IMR-90 (cell line): ENCODE measurements around the gene DGKD. TPM values are rescaled to one million over a fixed set of nuclear protein-coding genes. Genes with fewer than 3 reads are reported as not detected.

Experiments
- ATAC-seq: fragments of 200-7000 bp; cut with Tn5 transposase; 2 replicates; pipeline ENCODE4 v1.9.1; 2020; ENCODE audit warnings: low read depth, mild to moderate bottlenecking, moderate library complexity
- BruUV-seq: library from RNA; stranded (reverse); fragments of 400-500 nt; replicated peaks from 2 replicates; lab custom pipeline; 2021; lab: Mats Ljungman, UMichigan
- CTCF ChIA-PET: fragments of 300-600 bp; formaldehyde crosslinking; extraction: SDS; loops from one replicate; lab custom pipeline; 2021; ENCODE audit warnings: antibody characterized with exemption; lab: Yijun Ruan, JAX
- POLR2A ChIA-PET: fragments of 300-600 bp; sonication (Branson Sonifier 250); formaldehyde crosslinking; loops from one replicate; lab custom pipeline; 2022; ENCODE audit warnings: antibody characterized with exemption; ENCODE audit not compliant: unreplicated experiment; lab: Charles Lee
- DNase-seq: peaks from one replicate; pipeline ENCODE4 v3.0.0; 2013
- H2AFZ ChIP-seq: replicated peaks from 2 replicates; pipeline ENCODE3; 2013; ENCODE audit warnings: low read length, mild to moderate bottlenecking; ENCODE audit not compliant: poor library complexity
- H2AK5ac ChIP-seq: 2 replicates; pipeline ENCODE4 v1.6.1; 2013; ENCODE audit warnings: low read depth, low read length, inconsistent platforms
- H2AK9ac ChIP-seq: replicated peaks from 2 replicates; pipeline ENCODE3; 2013; ENCODE audit warnings: mild to moderate bottlenecking, low read depth, low read length, moderate library complexity; ENCODE audit not compliant: poor library complexity
- H2BK120ac ChIP-seq: 2 replicates; pipeline ENCODE4 v1.6.1; 2013; ENCODE audit warnings: low read depth, low read length, inconsistent platforms
- H2BK15ac ChIP-seq: 3 replicates; pipeline ENCODE4 v1.6.1; 2013; ENCODE audit warnings: low read depth, low read length, inconsistent platforms
- H2BK20ac ChIP-seq: 2 replicates; pipeline ENCODE4 v1.6.1; 2013; ENCODE audit warnings: low read depth, mild to moderate bottlenecking, inconsistent platforms, low read length, moderate library complexity
- H2BK5ac ChIP-seq: 2 replicates; pipeline ENCODE4 v1.6.1; 2013; ENCODE audit warnings: mild to moderate bottlenecking, low read depth, low read length, inconsistent platforms; ENCODE audit not compliant: poor library complexity, severe bottlenecking
- H3K14ac ChIP-seq: replicated peaks from 2 replicates; pipeline ENCODE4 v1.6.1; 2013; ENCODE audit warnings: low read depth, low read length, inconsistent platforms
- H3K18ac ChIP-seq: 2 replicates; pipeline ENCODE4 v1.6.1; 2013; ENCODE audit warnings: low read depth, low read length, control low read depth
- H3K23ac ChIP-seq: 2 replicates; pipeline ENCODE4 v1.6.1; 2013; ENCODE audit warnings: low read depth, low read length, inconsistent platforms
- H3K27ac ChIP-seq: 2 replicates; pipeline ENCODE4 v1.5.1; 2013; ENCODE audit warnings: mild to moderate bottlenecking, control low read depth, low read length; ENCODE audit not compliant: insufficient read depth
- H3K27me3 ChIP-seq: 2 replicates; pipeline ENCODE4 v1.6.1; 2013; ENCODE audit warnings: low read length; ENCODE audit not compliant: control insufficient read depth, insufficient read depth
- H3K36me3 ChIP-seq: 2 replicates; pipeline ENCODE4 v1.6.1; 2013; ENCODE audit warnings: low read length, mixed read lengths; ENCODE audit not compliant: control insufficient read depth, insufficient read depth
- H3K4ac ChIP-seq: 2 replicates; pipeline ENCODE4 v1.6.1; 2013; ENCODE audit warnings: low read depth, low read length, inconsistent platforms
- H3K4me1 ChIP-seq: 2 replicates; pipeline ENCODE4 v1.6.1; 2013; ENCODE audit warnings: low read length, mixed read lengths; ENCODE audit not compliant: control insufficient read depth, insufficient read depth
- H3K4me2 ChIP-seq: 2 replicates; pipeline ENCODE4 v1.6.1; 2013; ENCODE audit warnings: low read depth, mild to moderate bottlenecking, control low read depth, low read length, moderate library complexity
- H3K4me3 ChIP-seq: 2 replicates; pipeline ENCODE4 v1.5.1; 2013; ENCODE audit warnings: low read depth, mild to moderate bottlenecking, control low read depth, low read length, moderate library complexity; ENCODE audit not compliant: insufficient read depth
- H3K56ac ChIP-seq: 2 replicates; pipeline ENCODE4 v1.6.1; 2013; ENCODE audit warnings: low read length, inconsistent platforms; ENCODE audit not compliant: insufficient read depth; ENCODE audit errors: extremely low read depth
- H3K79me1 ChIP-seq, 2 experiments: 2 replicates each; pipeline ENCODE4 v1.6.1; 2013; ENCODE audit warnings: low read length in 2 of 2, inconsistent platforms in 1 of 2, low read depth in 1 of 2
- H3K9ac ChIP-seq: 2 replicates; pipeline ENCODE4 v1.6.1; 2013; ENCODE audit warnings: low read depth, low read length, control low read depth
- H3K9me1 ChIP-seq: 2 replicates; pipeline ENCODE4 v1.6.1; 2013; ENCODE audit warnings: low read length, inconsistent platforms; ENCODE audit not compliant: insufficient read depth
- H3K9me3 ChIP-seq: 2 replicates; pipeline ENCODE4 v1.6.1; 2013; ENCODE audit warnings: low read length; ENCODE audit not compliant: control insufficient read depth, insufficient read depth
- H4K20me1 ChIP-seq: 2 replicates; pipeline ENCODE4 v1.6.1; 2013; ENCODE audit warnings: low read length, inconsistent platforms; ENCODE audit not compliant: insufficient read depth
- H4K5ac ChIP-seq: 2 replicates; pipeline ENCODE4 v1.6.1; 2013; ENCODE audit warnings: mild to moderate bottlenecking, low read depth, low read length, control low read depth
- H4K8ac ChIP-seq, 2 experiments: 2 replicates each; pipeline ENCODE4 v1.6.1; 2013; ENCODE audit warnings: low read depth in 2 of 2, low read length in 2 of 2, control low read depth in 1 of 2, inconsistent platforms in 1 of 2
- H4K91ac ChIP-seq: 2 replicates; pipeline ENCODE4 v1.6.1; 2013; ENCODE audit warnings: low read depth, low read length, inconsistent platforms; ENCODE audit not compliant: insufficient read depth
- BHLHE40 ChIP-seq: fragments of 150-350 bp; IDR thresholded peaks from 2 replicates; pipeline ENCODE4 v1.6.1; 2016; ENCODE audit warnings: mild to moderate bottlenecking, low read depth, low read length
- CEBPB ChIP-seq: IDR thresholded peaks from 2 replicates; pipeline ENCODE4 v1.6.1; 2012; ENCODE audit warnings: low read depth, low read length, improper control_type of control experiment
- CHD1 ChIP-seq: IDR thresholded peaks from 2 replicates; pipeline ENCODE4 v1.6.1; 2012; ENCODE audit warnings: low read depth, low read length, improper control_type of control experiment
- FOS ChIP-seq: fragments of 150-350 bp; IDR thresholded peaks from 2 replicates; pipeline ENCODE4 v1.6.1; 2016; ENCODE audit warnings: low read depth, low read length
- MAFK ChIP-seq: IDR thresholded peaks from 2 replicates; pipeline ENCODE4 v1.6.1; 2012; ENCODE audit warnings: low read depth, low read length, improper control_type of control experiment
- MAZ ChIP-seq: IDR thresholded peaks from 2 replicates; pipeline ENCODE4 v1.6.1; 2012; ENCODE audit warnings: low read depth, mild to moderate bottlenecking, low read length, improper control_type of control experiment, moderate library complexity, borderline replicate concordance
- MXI1 ChIP-seq: IDR thresholded peaks from 2 replicates; pipeline ENCODE4 v1.6.1; 2012; ENCODE audit warnings: low read depth, mild to moderate bottlenecking, low read length, moderate library complexity, borderline replicate concordance
- NFE2L2 ChIP-seq: fragments of 150-350 bp; IDR thresholded peaks from 2 replicates; pipeline ENCODE4 v1.6.1; 2016; ENCODE audit warnings: low read depth, mild to moderate bottlenecking, low read length
- POLR2A ChIP-seq: IDR thresholded peaks from 2 replicates; pipeline ENCODE4 v1.6.1; 2012; ENCODE audit warnings: mild to moderate bottlenecking, low read depth, low read length
- RAD21 ChIP-seq: IDR thresholded peaks from 2 replicates; pipeline ENCODE4 v1.6.1; 2012; ENCODE audit warnings: low read length, improper control_type of control experiment
- RCOR1 ChIP-seq: IDR thresholded peaks from 2 replicates; pipeline ENCODE4 v1.6.1; 2012; ENCODE audit warnings: mild to moderate bottlenecking, low read length, improper control_type of control experiment; ENCODE audit not compliant: insufficient replicate concordance
- RFX5 ChIP-seq: IDR thresholded peaks from 2 replicates; pipeline ENCODE4 v1.8.0; 2012; ENCODE audit warnings: low read depth, mild to moderate bottlenecking, low read length, moderate library complexity
- SMC3 ChIP-seq: fragments of 150-350 bp; IDR thresholded peaks from 2 replicates; pipeline ENCODE4 v1.6.1; 2016; ENCODE audit warnings: low read depth, mild to moderate bottlenecking, antibody characterized with exemption, low read length, moderate library complexity
- WGBS, 2 experiments: methylation state at CpG; one replicate each; pipeline versions ENCODE4 v1.1.5 to v1.1.7; 2013; ENCODE audit warnings: missing lambda C conversion rate in 2 of 2; ENCODE audit not compliant: insufficient read length in 1 of 2; ENCODE audit errors: extremely low coverage in 2 of 2; 5-methylcytosine and 5-hydroxymethylcytosine counted together
- dilution Hi-C: fragments of 300-500 bp; cut with HindIII; formaldehyde crosslinking; loops from one replicate; pipeline ENCODE4 v1.14.3; 2018; ENCODE audit warnings: low sequenced_read_pairs; ENCODE audit not compliant: unreplicated experiment
- in situ Hi-C: fragments of 300-500 bp; cut with MboI; formaldehyde crosslinking; loops from 3 replicates; pipeline ENCODE4 v1.14.3; 2019; ENCODE audit warnings: low sequenced_read_pairs, inconsistent platforms, mixed read lengths
- intact Hi-C: fragments of 100-400 bp; cut with micrococcal nuclease; formaldehyde crosslinking; loops from 2 replicates; pipeline ENCODE4 v1.10.0; 2022
- polyA plus RNA-seq, 3 experiments: library from polyadenylated mRNA; depleted of rRNA; stranded (reverse); fragments of >200 nt; gene quantifications; 2 replicates each; pipeline ENCODE4 v1.2.3, GENCODE V29; 2012; ENCODE audit warnings: low replicate concordance in 1 of 3
- total RNA-seq: library from RNA; depleted of rRNA; stranded (reverse); fragments of >200 nt; gene quantifications from 2 replicates; pipeline ENCODE4 v1.2.3, GENCODE V29; 2012
- TF ChIP-seq, protein P1 (sequence below): fragments of 150-350 bp; IDR thresholded peaks from 2 replicates; pipeline ENCODE4 v1.6.1; 2016; ENCODE audit warnings: low read depth, mild to moderate bottlenecking, low read length, moderate library complexity, borderline replicate concordance
- TF ChIP-seq, protein P2 (sequence below): fragments of 150-350 bp; IDR thresholded peaks from 2 replicates; pipeline ENCODE4 v1.6.1; 2017; ENCODE audit warnings: mild to moderate bottlenecking, antibody characterized with exemption, low read length, low read depth
- TF ChIP-seq, protein P3 (sequence below): conservative IDR thresholded peaks from 2 replicates; pipeline ENCODE4 v1.5.1; 2012; ENCODE audit warnings: mild to moderate bottlenecking, low read depth, low read length, improper control_type of control experiment

DGKD gene
- total and polyA plus RNA-seq, 2 of the 4 experiments (the other 2 are of a cell fraction) = 6.5 to 10.1 TPM

GRCh38 chr2:233450864-233451575 is 96.7 kb downstream of the DGKD start:
- no peak overlapping the region for H3K56ac ChIP-seq
- BruUV-seq = no TSS peak
- H3K9me1 ChIP-seq = peaks cover 7% of the 10 kb centered on the region; the same call in 1 of the 2 replicates
- H4K8ac ChIP-seq = no peak overlapping the region
- WGBS, 2 experiments = 100% methylated on average over 2 of the region's 22 CpGs; no CpG with 5 or more reads in 1 of the 2 experiments
- H2BK15ac ChIP-seq = no peak overlapping the region
- H3K23ac ChIP-seq = no peak overlapping the region
- intact Hi-C loops (no loop called here), in situ Hi-C loops (loop anchor here (25.0 kb wide), 1 partner anchor 386 kb away; no protein-coding TSS in a partner anchor), dilution Hi-C loops (no loop called here)
- no peak overlapping the region for H3K4me3 ChIP-seq
- no peak for DNase-seq
- no peak overlapping the region for H2BK20ac ChIP-seq
- no peaks in the 10 kb centered on the region for H3K27me3 ChIP-seq
- no peak overlapping the region for H3K4ac ChIP-seq
- H3K14ac ChIP-seq = no peak overlapping the region
- no peak overlapping the region for H4K5ac ChIP-seq
- H4K91ac ChIP-seq = no peak overlapping the region
- no peak overlapping the region for H2AFZ ChIP-seq
- no peaks in the 10 kb centered on the region for H3K79me1 ChIP-seq
- ChIA-PET CTCF (no interaction called here), POLR2A (no interaction called here)
- H3K9me3 ChIP-seq = no peaks in the 10 kb centered on the region
- no peak overlapping the region for H2AK5ac ChIP-seq
- H2AK9ac ChIP-seq = peak overlapping the region; percentile 12
- TF ChIP-seq FOS (no peak), RAD21 (no peak), MXI1 (no peak), SMC3 (no peak), MAFK (no peak), POLR2A (no peak), RFX5 (no peak), CHD1 (no peak), CEBPB (no peak), MAZ (no peak), RCOR1 (no peak), NFE2L2 (no peak), BHLHE40 (no peak)
- TF ChIP-seq, protein P1, sequence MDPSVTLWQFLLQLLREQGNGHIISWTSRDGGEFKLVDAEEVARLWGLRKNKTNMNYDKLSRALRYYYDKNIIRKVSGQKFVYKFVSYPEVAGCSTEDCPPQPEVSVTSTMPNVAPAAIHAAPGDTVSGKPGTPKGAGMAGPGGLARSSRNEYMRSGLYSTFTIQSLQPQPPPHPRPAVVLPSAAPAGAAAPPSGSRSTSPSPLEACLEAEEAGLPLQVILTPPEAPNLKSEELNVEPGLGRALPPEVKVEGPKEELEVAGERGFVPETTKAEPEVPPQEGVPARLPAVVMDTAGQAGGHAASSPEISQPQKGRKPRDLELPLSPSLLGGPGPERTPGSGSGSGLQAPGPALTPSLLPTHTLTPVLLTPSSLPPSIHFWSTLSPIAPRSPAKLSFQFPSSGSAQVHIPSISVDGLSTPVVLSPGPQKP = no peak
- TF ChIP-seq, protein P2, sequence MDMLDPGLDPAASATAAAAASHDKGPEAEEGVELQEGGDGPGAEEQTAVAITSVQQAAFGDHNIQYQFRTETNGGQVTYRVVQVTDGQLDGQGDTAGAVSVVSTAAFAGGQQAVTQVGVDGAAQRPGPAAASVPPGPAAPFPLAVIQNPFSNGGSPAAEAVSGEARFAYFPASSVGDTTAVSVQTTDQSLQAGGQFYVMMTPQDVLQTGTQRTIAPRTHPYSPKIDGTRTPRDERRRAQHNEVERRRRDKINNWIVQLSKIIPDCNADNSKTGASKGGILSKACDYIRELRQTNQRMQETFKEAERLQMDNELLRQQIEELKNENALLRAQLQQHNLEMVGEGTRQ = no peak
- TF ChIP-seq, protein P3, sequence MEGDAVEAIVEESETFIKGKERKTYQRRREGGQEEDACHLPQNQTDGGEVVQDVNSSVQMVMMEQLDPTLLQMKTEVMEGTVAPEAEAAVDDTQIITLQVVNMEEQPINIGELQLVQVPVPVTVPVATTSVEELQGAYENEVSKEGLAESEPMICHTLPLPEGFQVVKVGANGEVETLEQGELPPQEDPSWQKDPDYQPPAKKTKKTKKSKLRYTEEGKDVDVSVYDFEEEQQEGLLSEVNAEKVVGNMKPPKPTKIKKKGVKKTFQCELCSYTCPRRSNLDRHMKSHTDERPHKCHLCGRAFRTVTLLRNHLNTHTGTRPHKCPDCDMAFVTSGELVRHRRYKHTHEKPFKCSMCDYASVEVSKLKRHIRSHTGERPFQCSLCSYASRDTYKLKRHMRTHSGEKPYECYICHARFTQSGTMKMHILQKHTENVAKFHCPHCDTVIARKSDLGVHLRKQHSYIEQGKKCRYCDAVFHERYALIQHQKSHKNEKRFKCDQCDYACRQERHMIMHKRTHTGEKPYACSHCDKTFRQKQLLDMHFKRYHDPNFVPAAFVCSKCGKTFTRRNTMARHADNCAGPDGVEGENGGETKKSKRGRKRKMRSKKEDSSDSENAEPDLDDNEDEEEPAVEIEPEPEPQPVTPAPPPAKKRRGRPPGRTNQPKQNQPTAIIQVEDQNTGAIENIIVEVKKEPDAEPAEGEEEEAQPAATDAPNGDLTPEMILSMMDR = no peak
- H3K4me1 ChIP-seq = no peaks in the 10 kb centered on the region
- no peak overlapping the region for H3K4me2 ChIP-seq
- H3K36me3 ChIP-seq = peaks cover 40% of the 10 kb centered on the region
- H3K18ac ChIP-seq = no peak overlapping the region
- H3K27ac ChIP-seq = no peak overlapping the region
- H2BK120ac ChIP-seq = no peak overlapping the region
- H4K20me1 ChIP-seq = no peaks in the 10 kb centered on the region
- H2BK5ac ChIP-seq = no peak overlapping the region
- no peak overlapping the region for H3K9ac ChIP-seq
- ATAC-seq = no peak
